ENCODE results near the gene EML2.
A peak's percentile ranks its signal among the peaks of the same experiment; 100 is the strongest.

EML2 gene

DNA sequence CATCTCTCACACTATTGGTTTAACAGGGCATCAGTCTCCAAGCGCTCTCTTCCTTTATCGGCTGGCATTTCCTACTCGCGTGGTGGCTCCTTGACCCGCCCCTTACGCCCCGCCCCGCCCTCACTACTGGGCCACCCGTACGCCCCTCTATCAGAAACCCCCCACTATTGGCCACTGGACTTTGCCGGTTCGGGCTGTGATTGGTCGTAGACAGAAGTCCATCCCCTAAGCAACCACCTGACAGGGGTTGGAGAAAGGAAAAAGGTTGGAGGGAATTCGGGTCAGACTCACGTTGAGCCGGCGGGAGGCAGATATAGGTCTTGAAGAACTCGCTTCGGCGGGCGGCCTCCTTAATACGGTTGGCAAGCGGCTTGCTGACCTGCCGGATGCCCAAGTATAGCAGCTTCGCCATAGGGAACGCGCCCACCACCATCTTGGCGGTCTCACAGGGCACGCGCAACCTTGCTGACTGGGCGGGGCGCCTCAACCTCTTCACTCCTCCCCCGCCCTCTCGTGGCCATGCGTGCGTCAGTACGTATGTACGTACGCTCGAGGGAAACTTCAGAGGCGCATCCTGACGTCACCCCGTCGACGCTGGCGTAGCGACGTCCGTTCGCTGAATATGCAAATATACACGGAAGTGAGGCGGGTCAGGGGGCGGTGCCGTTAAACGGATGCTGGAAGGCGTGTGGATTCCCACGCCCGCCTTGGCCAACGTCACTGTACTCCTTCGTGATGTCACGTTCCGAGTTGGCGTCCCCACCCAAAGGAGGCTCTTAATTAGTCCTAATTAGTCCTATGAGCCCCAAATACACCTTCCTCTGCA is 54.7 kb downstream of the EML2 start, which contains the start of gene OPA3 (continued):
- TF ChIP-seq, protein P1, sequence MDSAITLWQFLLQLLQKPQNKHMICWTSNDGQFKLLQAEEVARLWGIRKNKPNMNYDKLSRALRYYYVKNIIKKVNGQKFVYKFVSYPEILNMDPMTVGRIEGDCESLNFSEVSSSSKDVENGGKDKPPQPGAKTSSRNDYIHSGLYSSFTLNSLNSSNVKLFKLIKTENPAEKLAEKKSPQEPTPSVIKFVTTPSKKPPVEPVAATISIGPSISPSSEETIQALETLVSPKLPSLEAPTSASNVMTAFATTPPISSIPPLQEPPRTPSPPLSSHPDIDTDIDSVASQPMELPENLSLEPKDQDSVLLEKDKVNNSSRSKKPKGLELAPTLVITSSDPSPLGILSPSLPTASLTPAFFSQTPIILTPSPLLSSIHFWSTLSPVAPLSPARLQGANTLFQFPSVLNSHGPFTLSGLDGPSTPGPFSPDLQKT (IDR thresholded peaks at IDR 0.05; ENCODE audit: borderline replicate concordance, low read depth, low read length), result no peak
- TF ChIP-seq ZNF530 (tag by site-specific recombination; IDR thresholded peaks at IDR 0.05; ENCODE audit: low read depth) (no peak), ZNF623 (tag by site-specific recombination; IDR thresholded peaks at IDR 0.05) (no peak), ZNF37A (tag by site-specific recombination; IDR thresholded peaks at IDR 0.05) (no peak), ZSCAN30 (tag by site-specific recombination; IDR thresholded peaks at IDR 0.05) (no peak), WT1 (tag by site-specific recombination; IDR thresholded peaks at IDR 0.05) (no peak; the same call in 1 of the 2 replicates), ZBTB21 (tag by site-specific recombination; IDR thresholded peaks at IDR 0.05) (peak; percentile 99), ZNF157 (tag by site-specific recombination; IDR thresholded peaks at IDR 0.05) (no peak), HOXC10 (CRISPR knock-in tag; IDR thresholded peaks at IDR 0.05) (no peak), GFI1B (tag by site-specific recombination; IDR thresholded peaks at IDR 0.05) (no peak), ZNF585B (tag by site-specific recombination; IDR thresholded peaks at IDR 0.05) (no peak), ZNF239 (tag by site-specific recombination; IDR thresholded peaks at IDR 0.05) (no peak), ZNF354C (tag by site-specific recombination; IDR thresholded peaks at IDR 0.05; ENCODE audit: borderline replicate concordance, low read depth) (no peak), ZNF423 (tag by site-specific recombination; IDR thresholded peaks at IDR 0.05) (no peak), RBAK (tag by site-specific recombination; IDR thresholded peaks at IDR 0.05) (no peak), ZNF274 (IDR thresholded peaks at IDR 0.05; ENCODE audit: low read length) (no peak), ZNF274 (tag by site-specific recombination; IDR thresholded peaks at IDR 0.05; ENCODE audit: borderline replicate concordance) (no peak), ZNF2 (tag by site-specific recombination; IDR thresholded peaks at IDR 0.05) (no peak), YY2 (tag by site-specific recombination; IDR thresholded peaks at IDR 0.05) (peak; percentile 81), ZNF510 (tag by site-specific recombination; IDR thresholded peaks at IDR 0.05; ENCODE audit: insufficient replicate concordance) (no peak), HOXD13 (CRISPR knock-in tag; IDR thresholded peaks at IDR 0.05; ENCODE audit: borderline replicate concordance) (no peak), ZNF335 (tag by site-specific recombination; conservative IDR thresholded peaks at IDR 0.05) (peak; percentile 95), ZNF16 (tag by site-specific recombination; IDR thresholded peaks at IDR 0.05; ENCODE audit: low read depth) (no peak), ZFP37 (tag by site-specific recombination; IDR thresholded peaks at IDR 0.05) (no peak), ZNF221 (tag by site-specific recombination; IDR thresholded peaks at IDR 0.05; ENCODE audit: borderline replicate concordance) (no peak), ZNF664 (tag by site-specific recombination; IDR thresholded peaks at IDR 0.05) (peak; percentile 96), ZEB2 (tag by site-specific recombination; IDR thresholded peaks at IDR 0.05) (no peak), ZBTB20 (tag by site-specific recombination; IDR thresholded peaks at IDR 0.05) (no peak)
- TF ChIP-seq, protein P2, sequence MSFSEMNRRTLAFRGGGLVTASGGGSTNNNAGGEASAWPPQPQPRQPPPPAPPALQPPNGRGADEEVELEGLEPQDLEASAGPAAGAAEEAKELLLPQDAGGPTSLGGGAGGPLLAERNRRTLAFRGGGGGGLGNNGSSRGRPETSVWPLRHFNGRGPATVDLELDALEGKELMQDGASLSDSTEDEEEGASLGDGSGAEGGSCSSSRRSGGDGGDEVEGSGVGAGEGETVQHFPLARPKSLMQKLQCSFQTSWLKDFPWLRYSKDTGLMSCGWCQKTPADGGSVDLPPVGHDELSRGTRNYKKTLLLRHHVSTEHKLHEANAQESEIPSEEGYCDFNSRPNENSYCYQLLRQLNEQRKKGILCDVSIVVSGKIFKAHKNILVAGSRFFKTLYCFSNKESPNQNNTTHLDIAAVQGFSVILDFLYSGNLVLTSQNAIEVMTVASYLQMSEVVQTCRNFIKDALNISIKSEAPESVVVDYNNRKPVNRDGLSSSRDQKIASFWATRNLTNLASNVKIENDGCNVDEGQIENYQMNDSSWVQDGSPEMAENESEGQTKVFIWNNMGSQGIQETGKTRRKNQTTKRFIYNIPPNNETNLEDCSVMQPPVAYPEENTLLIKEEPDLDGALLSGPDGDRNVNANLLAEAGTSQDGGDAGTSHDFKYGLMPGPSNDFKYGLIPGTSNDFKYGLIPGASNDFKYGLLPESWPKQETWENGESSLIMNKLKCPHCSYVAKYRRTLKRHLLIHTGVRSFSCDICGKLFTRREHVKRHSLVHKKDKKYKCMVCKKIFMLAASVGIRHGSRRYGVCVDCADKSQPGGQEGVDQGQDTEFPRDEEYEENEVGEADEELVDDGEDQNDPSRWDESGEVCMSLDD (tag by site-specific recombination; IDR thresholded peaks at IDR 0.05), result 0 out of 2 replicates have a peak, but pooled peaks have one; percentile 1
- TF ChIP-seq, protein P3, sequence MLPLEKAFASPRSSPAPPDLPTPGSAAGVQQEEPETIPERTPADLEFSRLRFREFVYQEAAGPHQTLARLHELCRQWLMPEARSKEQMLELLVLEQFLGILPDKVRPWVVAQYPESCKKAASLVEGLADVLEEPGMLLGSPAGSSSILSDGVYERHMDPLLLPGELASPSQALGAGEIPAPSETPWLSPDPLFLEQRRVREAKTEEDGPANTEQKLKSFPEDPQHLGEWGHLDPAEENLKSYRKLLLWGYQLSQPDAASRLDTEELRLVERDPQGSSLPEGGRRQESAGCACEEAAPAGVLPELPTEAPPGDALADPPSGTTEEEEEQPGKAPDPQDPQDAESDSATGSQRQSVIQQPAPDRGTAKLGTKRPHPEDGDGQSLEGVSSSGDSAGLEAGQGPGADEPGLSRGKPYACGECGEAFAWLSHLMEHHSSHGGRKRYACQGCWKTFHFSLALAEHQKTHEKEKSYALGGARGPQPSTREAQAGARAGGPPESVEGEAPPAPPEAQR (tag by site-specific recombination; IDR thresholded peaks at IDR 0.05), result no peak
- TF ChIP-seq, protein P4, sequence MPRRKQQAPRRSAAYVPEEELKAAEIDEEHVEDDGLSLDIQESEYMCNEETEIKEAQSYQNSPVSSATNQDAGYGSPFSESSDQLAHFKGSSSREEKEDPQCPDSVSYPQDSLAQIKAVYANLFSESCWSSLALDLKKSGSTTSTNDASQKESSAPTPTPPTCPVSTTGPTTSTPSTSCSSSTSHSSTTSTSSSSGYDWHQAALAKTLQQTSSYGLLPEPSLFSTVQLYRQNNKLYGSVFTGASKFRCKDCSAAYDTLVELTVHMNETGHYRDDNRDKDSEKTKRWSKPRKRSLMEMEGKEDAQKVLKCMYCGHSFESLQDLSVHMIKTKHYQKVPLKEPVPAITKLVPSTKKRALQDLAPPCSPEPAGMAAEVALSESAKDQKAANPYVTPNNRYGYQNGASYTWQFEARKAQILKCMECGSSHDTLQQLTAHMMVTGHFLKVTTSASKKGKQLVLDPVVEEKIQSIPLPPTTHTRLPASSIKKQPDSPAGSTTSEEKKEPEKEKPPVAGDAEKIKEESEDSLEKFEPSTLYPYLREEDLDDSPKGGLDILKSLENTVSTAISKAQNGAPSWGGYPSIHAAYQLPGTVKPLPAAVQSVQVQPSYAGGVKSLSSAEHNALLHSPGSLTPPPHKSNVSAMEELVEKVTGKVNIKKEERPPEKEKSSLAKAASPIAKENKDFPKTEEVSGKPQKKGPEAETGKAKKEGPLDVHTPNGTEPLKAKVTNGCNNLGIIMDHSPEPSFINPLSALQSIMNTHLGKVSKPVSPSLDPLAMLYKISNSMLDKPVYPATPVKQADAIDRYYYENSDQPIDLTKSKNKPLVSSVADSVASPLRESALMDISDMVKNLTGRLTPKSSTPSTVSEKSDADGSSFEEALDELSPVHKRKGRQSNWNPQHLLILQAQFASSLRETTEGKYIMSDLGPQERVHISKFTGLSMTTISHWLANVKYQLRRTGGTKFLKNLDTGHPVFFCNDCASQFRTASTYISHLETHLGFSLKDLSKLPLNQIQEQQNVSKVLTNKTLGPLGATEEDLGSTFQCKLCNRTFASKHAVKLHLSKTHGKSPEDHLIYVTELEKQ (tag by site-specific recombination; IDR thresholded peaks at IDR 0.05; ENCODE audit: borderline replicate concordance), result no peak
- TF ChIP-seq, protein P5, sequence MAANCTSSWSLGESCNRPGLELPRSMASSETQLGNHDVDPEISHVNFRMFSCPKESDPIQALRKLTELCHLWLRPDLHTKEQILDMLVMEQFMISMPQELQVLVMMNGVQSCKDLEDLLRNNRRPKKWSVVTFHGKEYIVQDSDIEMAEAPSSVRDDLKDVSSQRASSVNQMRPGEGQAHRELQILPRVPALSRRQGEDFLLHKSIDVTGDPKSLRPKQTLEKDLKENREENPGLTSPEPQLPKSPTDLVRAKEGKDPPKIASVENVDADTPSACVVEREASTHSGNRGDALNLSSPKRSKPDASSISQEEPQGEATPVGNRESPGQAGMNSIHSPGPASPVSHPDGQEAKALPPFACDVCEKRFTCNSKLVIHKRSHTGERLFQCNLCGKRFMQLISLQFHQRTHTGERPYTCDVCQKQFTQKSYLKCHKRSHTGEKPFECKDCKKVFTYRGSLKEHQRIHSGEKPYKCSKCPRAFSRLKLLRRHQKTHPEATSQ (tag by site-specific recombination; IDR thresholded peaks at IDR 0.05), result no peak
